ENCODE data around the gene RASAL3.
"Not testable (repeated sequence)": the region's sequence is repeated elsewhere in the genome, so short reads cannot be mapped to it uniquely, and the experiment has no call there.

The RASAL3 gene

GRCh38 chr19:15464394-15465385, at the start of gene RASAL3:
TSS of gene RASAL3 (minus strand) at chr19:15464544. CDS start at chr19:15464358, 186 bp downstream.
- DNase-seq (ENCODE audit: low read depth): no peak

GRCh38 chr19:15511671-15512424, 47.5 kb upstream of the RASAL3 start:
- no peak for DNase-seq (ENCODE audit: low read depth)

DNA sequence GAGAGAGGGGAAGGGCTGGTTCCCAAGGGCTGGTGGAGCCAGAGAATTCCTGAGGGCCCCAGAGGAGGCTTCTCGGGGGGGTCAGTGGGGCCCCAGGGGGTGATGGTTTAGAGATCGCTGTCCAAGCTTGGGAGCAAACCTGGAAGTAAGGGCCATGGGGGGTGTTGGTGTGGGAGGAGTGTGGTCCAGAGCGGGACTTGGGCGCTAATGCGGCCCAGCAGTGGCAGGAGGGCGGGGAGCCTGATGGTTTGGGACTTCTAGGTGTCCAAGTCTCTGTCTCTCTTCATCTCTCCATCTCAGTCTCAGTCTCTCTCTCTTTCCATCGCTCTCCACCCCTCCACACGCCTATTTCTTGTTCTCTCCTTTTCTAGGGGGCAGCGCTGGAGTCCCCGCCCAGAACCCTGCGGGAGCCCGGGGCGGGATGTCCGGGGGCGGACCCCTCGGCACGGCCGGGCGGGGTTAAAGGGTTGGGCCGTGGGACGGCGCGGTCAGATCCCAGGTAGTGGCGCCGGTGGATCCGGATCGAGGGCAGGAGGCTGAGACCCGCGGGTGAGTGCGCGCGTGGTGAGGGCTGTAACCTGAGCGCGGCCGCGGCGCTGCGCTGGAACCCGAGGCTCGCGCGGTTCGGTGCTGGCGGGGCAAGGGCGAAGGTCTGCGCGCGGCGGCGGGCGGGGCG, 43.8 kb upstream of the RASAL3 start, which contains the start of gene CYP4F22:
Gene CYP4F22 (plus strand): TSS at position 491 of the 676 bp plus-strand sequence. CDS start 16,812 bp downstream, outside the sequence.
- no peak for DNase-seq (ENCODE audit: low read depth)

- DNase-seq (ENCODE audit: low read depth): no peak
Observed at GRCh38 chr19:15507068-15508034, 43.0 kb upstream of the RASAL3 start.

- DNase-seq (ENCODE audit: low read depth): no peak
Observed at GRCh38 chr19:15506074-15506571, 41.8 kb upstream of the RASAL3 start.

GRCh38 chr19:15502264-15502663, 37.9 kb upstream of the RASAL3 start:
- no peak for DNase-seq (ENCODE audit: low read depth)

- DNase-seq (ENCODE audit: low read depth): no peak
Observed at GRCh38 chr19:15501596-15501995, 37.3 kb upstream of the RASAL3 start.

DNA sequence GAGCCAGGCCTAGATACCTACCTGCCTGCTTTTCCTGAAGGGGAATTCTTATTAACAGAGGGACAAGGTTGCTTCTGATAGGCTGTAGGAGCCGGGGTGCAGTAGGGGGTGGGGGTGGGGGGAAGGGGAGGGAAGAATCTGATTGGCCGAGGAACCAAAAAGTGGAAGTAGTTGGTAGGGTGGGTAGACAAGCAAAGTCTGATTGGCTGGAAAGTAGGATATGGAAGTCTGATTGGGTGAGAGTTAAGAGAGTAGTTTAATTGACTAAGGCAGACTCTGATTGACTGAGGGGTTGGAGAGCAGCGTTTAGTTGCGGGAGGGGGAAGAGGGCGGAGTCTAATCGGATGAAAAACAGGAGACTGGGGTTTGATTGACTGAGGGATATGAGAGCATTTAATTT, 34.6 kb upstream of the RASAL3 start:
- no peak for DNase-seq (ENCODE audit: low read depth)

GRCh38 chr19:15498156-15498858, 34.0 kb upstream of the RASAL3 start:
- DNase-seq (ENCODE audit: low read depth): no peak

GRCh38 chr19:15495151-15495550, 30.8 kb upstream of the RASAL3 start:
- no peak for DNase-seq (ENCODE audit: low read depth)

- peak; percentile 4 for DNase-seq (ENCODE audit: low read depth)
Observed at GRCh38 chr19:15488489-15489226, 24.3 kb upstream of the RASAL3 start.

- DNase-seq (ENCODE audit: low read depth): no peak
Observed at GRCh38 chr19:15487038-15487437, 22.7 kb upstream of the RASAL3 start.

DNA sequence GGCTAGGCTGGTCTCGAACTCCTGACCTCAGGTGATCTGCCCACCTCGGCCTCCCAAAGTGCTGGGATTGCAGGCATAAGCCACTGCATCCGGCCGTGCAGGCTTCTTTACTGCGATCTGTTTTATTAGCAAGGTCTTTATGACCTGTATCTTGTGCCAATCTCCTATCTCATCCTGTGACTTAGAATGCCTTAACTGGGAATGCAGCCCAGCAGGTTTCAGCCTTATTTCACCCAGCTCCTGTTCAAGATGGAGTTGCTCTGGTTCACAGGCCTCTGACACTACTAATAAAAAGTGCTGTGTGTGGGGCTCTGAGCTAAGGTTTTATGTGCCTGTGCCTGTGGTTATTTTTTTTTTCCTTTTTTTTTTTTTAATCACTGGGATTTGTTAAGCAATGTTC, 21.4 kb upstream of the RASAL3 start:
- not testable (repeated sequence) for DNase-seq (ENCODE audit: low read depth)

GRCh38 chr19:15480996-15481395, 16.7 kb upstream of the RASAL3 start:
- DNase-seq (ENCODE audit: low read depth): not testable (repeated sequence)

DNA sequence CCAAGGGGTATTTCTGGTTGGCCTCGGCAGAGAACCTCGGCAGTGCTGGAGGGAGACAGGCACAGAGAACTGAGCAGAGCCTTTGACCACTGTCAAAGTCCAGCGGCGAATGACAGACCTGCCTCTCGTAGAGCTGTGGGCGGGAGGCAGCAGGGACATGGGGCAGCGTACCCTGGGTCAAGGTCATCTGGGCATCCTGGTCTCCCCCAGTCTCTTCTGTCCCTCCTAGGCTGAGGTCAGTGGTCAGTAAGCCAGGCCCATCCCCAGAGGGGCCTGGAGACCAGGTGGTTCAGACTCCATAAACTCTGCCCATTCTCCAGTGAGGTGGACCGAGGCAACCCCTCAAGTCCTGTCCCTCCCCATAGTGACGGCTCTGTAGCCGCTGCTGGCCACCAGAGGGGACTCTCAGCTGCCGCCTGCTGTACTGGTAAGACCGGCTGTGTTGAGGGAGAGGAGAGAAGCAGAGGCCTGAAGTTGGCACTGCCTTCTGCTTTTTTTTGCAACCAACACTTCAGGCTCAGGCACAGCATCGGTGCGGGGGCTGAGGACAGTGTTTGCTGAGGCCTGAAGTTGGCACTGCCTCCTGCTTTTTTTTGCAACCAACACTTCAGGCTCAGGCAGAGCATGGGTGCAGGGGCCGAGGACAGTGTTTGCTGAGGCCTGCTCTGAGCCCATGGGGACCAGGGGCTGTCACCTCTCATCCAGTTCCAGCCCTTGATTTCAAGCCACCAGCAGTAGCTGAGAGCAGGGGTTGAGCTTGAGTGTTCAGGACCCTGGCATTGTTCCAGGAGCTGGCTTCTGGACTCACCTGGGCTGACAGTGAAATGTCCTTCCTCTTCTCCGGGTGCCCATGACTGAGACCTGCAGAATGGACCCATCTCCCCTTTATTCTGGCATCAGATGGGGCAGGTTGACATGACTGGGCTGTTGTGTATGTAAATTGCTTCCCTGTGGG, 15.3 kb upstream of the RASAL3 start, which contains the start of gene PGLYRP2:
Gene PGLYRP2 (minus strand): TSS at position 111 of the 955 bp plus-strand sequence. CDS start 130 bp downstream, outside the sequence.
- DNase-seq (ENCODE audit: low read depth): no peak

DNA sequence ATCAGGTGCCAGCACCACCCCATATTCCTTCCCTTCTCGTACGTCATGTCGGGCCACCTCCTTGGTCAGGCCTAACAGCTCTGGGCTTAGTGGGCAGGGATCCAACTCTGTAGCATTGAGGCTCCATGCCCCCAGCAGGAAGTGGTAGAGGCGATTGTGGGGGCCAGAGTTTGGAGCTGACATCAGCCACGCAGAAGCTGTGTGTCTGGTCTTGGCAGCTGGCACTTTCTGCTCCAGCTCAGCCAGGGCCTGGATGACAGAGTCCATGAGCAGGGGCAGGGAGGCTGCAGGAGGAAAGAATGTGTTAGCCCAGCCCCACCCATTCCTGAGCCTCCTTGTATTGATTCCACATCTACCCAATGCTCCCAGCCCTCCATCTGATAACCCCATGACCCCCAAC, 12.0 kb upstream of the RASAL3 start:
- DNase-seq (ENCODE audit: low read depth): no peak

GRCh38 chr19:15475611-15476010, 11.3 kb upstream of the RASAL3 start:
- no peak for DNase-seq (ENCODE audit: low read depth)

GRCh38 chr19:15475169-15475568, 10.8 kb upstream of the RASAL3 start:
- no peak for DNase-seq (ENCODE audit: low read depth)
